GM21360 (cell line): ENCODE measurements around the gene ZNF608.

ENCODE experiments used
- ATAC-seq: cut with Tn5 transposase; IDR thresholded peaks from one replicate; pipeline ENCODE4 v1.9.1; 2021; ENCODE audit warnings: mild to moderate bottlenecking, moderate library complexity; ENCODE audit not compliant: unreplicated experiment

The ZNF608 gene

DNA sequence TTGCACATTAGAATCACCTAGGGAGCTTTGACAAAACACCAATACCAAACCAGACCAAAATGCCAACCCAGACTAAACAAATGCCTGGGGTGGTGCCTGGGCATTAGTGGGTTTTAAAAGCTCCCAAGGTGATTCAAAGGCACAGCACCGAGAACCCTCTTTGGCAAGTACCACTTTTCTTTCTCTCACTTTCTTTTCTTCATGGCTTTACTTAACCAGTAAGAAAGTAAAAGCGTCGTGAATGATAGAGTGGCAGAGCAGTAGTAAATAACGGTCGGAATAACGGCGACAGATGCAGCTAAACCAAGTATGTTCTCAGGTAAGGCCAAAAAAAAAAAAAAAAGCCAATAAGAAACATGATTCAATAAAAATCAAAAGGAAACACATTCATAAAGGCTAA is 49.5 kb downstream of the ZNF608 start:
- no peak for ATAC-seq
